K562 (cell line): ENCODE results near the gene FBXO9. TPM values are rescaled to one million over a fixed set of nuclear protein-coding genes. Genes with fewer than 3 reads are reported as not detected.

Experiments used
- ATAC-seq: fragments of 200-7000 bp; cut with Tn5 transposase; 3 replicates; pipeline ENCODE4 v1.9.1; 2020; ENCODE audit warnings: moderate library complexity
- BruUV-seq: library from RNA; stranded (reverse); fragments of 400-500 nt; replicated peaks from 2 replicates; lab custom pipeline; 2021; lab: Mats Ljungman, UMichigan
- CTCF ChIA-PET: fragments of 300-600 bp; formaldehyde crosslinking; extraction: SDS; loops from one replicate; lab custom pipeline; 2021; ENCODE audit warnings: low intra/inter-chr PET ratio; lab: Yijun Ruan, JAX
- POLR2A ChIA-PET: fragments of 300-600, 350-650 bp; sonication (Branson Sonifier 250); formaldehyde crosslinking; extraction: SDS; loops from one replicate; lab custom pipeline; 2021; ENCODE audit warnings: antibody characterized with exemption, inconsistent platforms; lab: Yijun Ruan, JAX
- DNase-seq, 4 experiments: peaks; one replicate each; pipeline versions ENCODE4 v3.0.0 to v3.0.0-alpha.2; 2011 to 2018; ENCODE audit warnings: low spot score in 3 of 4, mixed read lengths in 3 of 4; ENCODE audit errors: extremely low read depth in 1 of 4
- FAIRE-seq: peaks from 2 replicates; lab custom pipeline; 2011; peaks lifted over from hg19 to GRCh38; lab: Jason Lieb, UNC
- H2AFZ ChIP-seq: 2 replicates; pipeline ENCODE4 v1.6.0; 2011; ENCODE audit warnings: low read depth, low read length, control low read depth, inconsistent platforms
- H3K27ac ChIP-seq: fragments of 200-600 bp; 3 replicates; pipeline ENCODE4 v1.8.0; 2011; ENCODE audit warnings: low read depth, mild to moderate bottlenecking, control low read depth, inconsistent platforms, low read length, moderate library complexity, mixed read lengths; ENCODE audit errors: extremely low read depth
- H3K27me3 ChIP-seq, 2 experiments: fragments of 300-600 bp in 1 of 2; 2 replicates in 1 of 2; 3 replicates in 1 of 2; pipeline versions ENCODE4 v1.6.0 to v1.8.0; 2011; ENCODE audit warnings: inconsistent platforms in 2 of 2, low read length in 2 of 2, mild to moderate bottlenecking in 1 of 2, mixed read lengths in 1 of 2, moderate library complexity in 1 of 2; ENCODE audit not compliant: control insufficient read depth in 2 of 2, insufficient read depth in 2 of 2
- H3K36me3 ChIP-seq: fragments of 300-600 bp; 3 replicates; pipeline ENCODE4 v1.8.0; 2011; ENCODE audit warnings: mild to moderate bottlenecking, low read length, inconsistent platforms; ENCODE audit not compliant: control insufficient read depth, insufficient read depth
- H3K4me1 ChIP-seq, 2 experiments: fragments of 200-600 bp in 1 of 2; replicated peaks in 1 of 2; 2 replicates in 1 of 2; 3 replicates in 1 of 2; pipeline versions ENCODE4 v1.5.1 to v1.8.0; 2011; ENCODE audit warnings: inconsistent platforms in 2 of 2, low read length in 2 of 2, mild to moderate bottlenecking in 1 of 2, mixed read lengths in 1 of 2, moderate library complexity in 1 of 2; ENCODE audit not compliant: control insufficient read depth in 2 of 2, insufficient read depth in 2 of 2
- H3K4me2 ChIP-seq: 2 replicates; pipeline ENCODE4 v1.6.1; 2011; ENCODE audit warnings: low read length, control low read depth, inconsistent platforms, mixed read lengths; ENCODE audit not compliant: insufficient read depth
- H3K4me3 ChIP-seq: fragments of 200-600 bp; sonication (generic), shearing (Covaris generic); 2 replicates; pipeline ENCODE4 v1.5.1; 2016; ENCODE audit warnings: control low read depth, inconsistent platforms
- H3K79me2 ChIP-seq: fragments of 200-600 bp; 3 replicates; pipeline ENCODE4 v1.8.0; 2011; ENCODE audit warnings: low read length, inconsistent platforms; ENCODE audit not compliant: control insufficient read depth, insufficient read depth
- H3K9ac ChIP-seq, 2 experiments: 2 replicates each; pipeline versions ENCODE4 v1.6.0 to v1.6.1; 2011; ENCODE audit warnings: low read depth in 2 of 2, low read length in 2 of 2, control low read depth in 1 of 2, inconsistent platforms in 1 of 2, mild to moderate bottlenecking in 1 of 2, mixed read lengths in 1 of 2; ENCODE audit not compliant: insufficient read depth in 1 of 2
- H3K9me1 ChIP-seq: one replicate; pipeline ENCODE4 v1.6.0; 2011; ENCODE audit warnings: inconsistent platforms, mild to moderate bottlenecking, low read length, moderate library complexity; ENCODE audit not compliant: control insufficient read depth, insufficient read depth
- H3K9me3 ChIP-seq: replicated peaks from 2 replicates; pipeline ENCODE4 v1.5.1; 2011; ENCODE audit warnings: low read depth, low read length, inconsistent platforms; ENCODE audit not compliant: control insufficient read depth, insufficient read depth
- H4K20me1 ChIP-seq: replicated peaks from 2 replicates; pipeline ENCODE4 v1.6.1; 2011; ENCODE audit warnings: low read length, inconsistent platforms, mixed read lengths; ENCODE audit not compliant: control insufficient read depth, insufficient read depth
- AFF4 ChIP-seq: sonication (generic); formaldehyde crosslinking; IDR thresholded peaks from 2 replicates; pipeline ENCODE4 v1.8.0; 2023; ENCODE audit warnings: mild to moderate bottlenecking, missing genetic modification reagents
- BCOR ChIP-seq: fragments of 450-650 bp; IDR thresholded peaks from 2 replicates; pipeline ENCODE4 v1.6.1; 2016
- MAFG ChIP-seq: fragments of 450-650 bp; conservative IDR thresholded peaks from 2 replicates; pipeline ENCODE4 v1.6.1; 2016; ENCODE audit warnings: missing genetic modification characterization, missing compliant biosample characterization
- POLR2A ChIP-seq: fragments of 450-650 bp; conservative IDR thresholded peaks from 2 replicates; pipeline ENCODE4 v1.6.1; 2016
- RBM17 ChIP-seq: fragments of 200-400 bp; formaldehyde crosslinking; IDR thresholded peaks from 2 replicates; pipeline ENCODE4 v1.6.1; 2017; ENCODE audit warnings: low read depth, mild to moderate bottlenecking, low read length, borderline replicate concordance
- ZFX ChIP-seq: sonication (generic); formaldehyde crosslinking; IDR thresholded peaks from 2 replicates; pipeline ENCODE4 v1.8.0; 2022; ENCODE audit warnings: mild to moderate bottlenecking, missing genetic modification reagents, moderate library complexity
- ZNF316 ChIP-seq: fragments of 450-650 bp; IDR thresholded peaks from 2 replicates; pipeline ENCODE4 v1.6.1; 2016
- WGBS: fragments of 100-300 bp; shearing (Covaris generic); methylation state at CpG from one replicate; pipeline ENCODE4 v1.1.6; 2016; ENCODE audit warnings: low coverage, mixed read lengths; ENCODE audit not compliant: insufficient coverage; ENCODE audit errors: missing lambda C conversion rate; 5-methylcytosine and 5-hydroxymethylcytosine counted together
- in situ Hi-C: fragments of 300-500 bp; cut with MboI; formaldehyde crosslinking; loops from 4 replicates; pipeline ENCODE4 v1.15.0; 2018; ENCODE audit warnings: inconsistent platforms, mixed read lengths
- intact Hi-C: fragments of 100-400 bp; cut with micrococcal nuclease; formaldehyde crosslinking; loops from 2 replicates; pipeline ENCODE4 v1.14.2; 2022
- polyA plus RNA-seq, 8 experiments: library from polyadenylated mRNA; depleted of rRNA in 4 of 8; stranded (reverse) in 5 of 8; unstranded in 3 of 8; fragments of >200 nt; fragmentation: Nextera tagmentation in 2 of 8; fragmentation: Illumina TruSeq in 1 of 8; extraction: Ambion mirVana in 2 of 8; extraction: Trizol in 1 of 8; gene quantifications; 2 replicates each; pipeline versions ENCODE4 v1.2.1 to v1.2.3, GENCODE V29; 2011 to 2014; ENCODE audit warnings: inconsistent platforms in 1 of 8, missing spikeins in 1 of 8
- total RNA-seq, 7 experiments: library from RNA; depleted of rRNA in 6 of 7; stranded (reverse); fragments of >200 nt in 6 of 7; fragmentation: Illumina TruSeq in 2 of 7; extraction: Trizol in 2 of 7; gene quantifications; 2 replicates each; pipeline versions ENCODE4 v1.2.1 to v1.2.3, GENCODE V29; 2011 to 2021; ENCODE audit warnings: low replicate concordance in 1 of 7
- TF ChIP-seq, protein P1 (sequence below): fragments of 450-650 bp; IDR thresholded peaks from 2 replicates; pipeline ENCODE4 v1.6.1; 2016
- TF ChIP-seq, protein P2 (sequence below), 3 experiments: IDR thresholded peaks in 2 of 3; conservative IDR thresholded peaks in 1 of 3; 2 replicates each; pipeline ENCODE4 v1.5.1; 2011 to 2012; ENCODE audit warnings: low read length in 3 of 3, mild to moderate bottlenecking in 3 of 3, control low read depth in 2 of 3, improper control_type of control experiment in 1 of 3, inconsistent platforms in 1 of 3, low read depth in 1 of 3, mixed read lengths in 1 of 3, moderate library complexity in 1 of 3; ENCODE audit not compliant: insufficient read depth in 2 of 3
- TF ChIP-seq, protein P3 (sequence below): fragments of 450-650 bp; IDR thresholded peaks from 2 replicates; pipeline ENCODE4 v1.6.1; 2017; ENCODE audit warnings: antibody characterized with exemption, mild to moderate bottlenecking

Gene FBXO9
- total and polyA plus RNA-seq, 9 of the 15 experiments (the other 6 are each of a cell fraction or from before 2014, with no cell fraction given), result 10.1 to 85.3 (median 51.4) TPM

DNA sequence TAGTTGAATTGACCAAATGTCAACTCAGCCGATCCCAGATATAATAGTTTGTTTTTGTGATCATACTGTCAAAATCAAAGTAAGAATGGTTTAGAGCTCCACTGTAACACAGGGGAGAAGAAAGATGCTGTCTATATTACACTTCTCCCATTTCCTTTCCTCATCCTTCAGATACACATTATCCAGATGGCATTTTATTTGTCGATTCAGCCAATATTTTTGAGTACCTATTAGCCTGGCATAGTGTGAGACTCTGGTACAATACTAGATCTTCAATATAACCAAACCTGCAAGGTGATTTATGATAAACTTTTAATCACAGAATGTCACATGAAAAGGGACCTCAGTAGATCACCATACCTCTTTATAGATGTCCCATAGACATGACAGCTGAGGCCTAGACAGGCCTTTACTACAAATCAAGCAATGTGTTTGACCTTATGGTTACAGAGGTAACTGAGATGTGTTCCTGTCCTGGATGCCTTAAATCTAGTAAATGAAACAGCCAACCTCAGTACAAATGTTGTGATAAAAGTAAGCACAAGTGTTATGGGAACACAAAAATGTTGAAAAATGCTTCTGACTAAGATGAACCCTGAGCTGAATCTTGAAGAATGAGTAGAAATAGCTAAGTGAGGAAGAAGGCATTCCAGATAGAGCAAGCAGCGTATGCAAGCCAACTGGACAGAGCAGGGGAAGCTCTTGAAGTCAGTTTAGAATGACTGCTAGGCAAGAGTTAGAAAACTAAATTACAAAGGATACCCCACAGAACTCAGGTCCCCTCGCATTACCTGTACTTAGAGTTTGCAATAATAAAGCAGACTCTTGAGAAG lies 1.9 kb downstream of the FBXO9 start:
- Histone ChIP-seq H4K20me1 (no peaks in the 10 kb centered on the region), H2AFZ (0 out of 2 replicates have a peak overlapping the region, but pooled peaks have one; percentile 7), H3K4me3 (peak overlapping the region; percentile 84), H3K27me3 (no peaks in the 10 kb centered on the region), H3K79me2 (peaks cover 60% of the 10 kb centered on the region), H3K9me1 (no peaks in the 10 kb centered on the region), H3K36me3 (peaks cover 31% of the 10 kb centered on the region), H3K4me2 (peak overlapping the region; percentile 89), H3K9ac (peak overlapping the region; percentile 1 to 76; a peak in 3 of 4 replicates), H3K4me1 (peaks cover 22 to 23% of the 10 kb centered on the region in 2 experiments; a peak in 4 of 5 replicates), H3K27ac (peak overlapping the region; percentile 88), H3K9me3 (no peaks in the 10 kb centered on the region)
- FAIRE-seq (peak; percentile 78), DNase-seq (peak; percentile 15 to 46 (median 21)), ATAC-seq (peak; percentile 26)
- intact Hi-C loops (no loop called here), in situ Hi-C loops (no loop called here)
- CTCF ChIA-PET, result no interaction called here
- POLR2A ChIA-PET, result interaction anchor here (0.6 to 2.6 kb wide), 8 partner anchors 11 to 430 kb away, joined by 3 to 9 read pairs (median 4); no protein-coding TSS in a partner anchor
- BruUV-seq, result no TSS peak
- 13% methylated on average over 4 of the region's 4 CpGs for WGBS
- TF ChIP-seq BCOR (no peak), POLR2A (no peak), MAFG (tag) (peak; percentile 44), AFF4 (no peak), ZNF316 (peak; percentile 89), ZFX (CRISPR knock-in tag) (peak; percentile 62), RBM17 (no peak)
- TF ChIP-seq, protein P1, sequence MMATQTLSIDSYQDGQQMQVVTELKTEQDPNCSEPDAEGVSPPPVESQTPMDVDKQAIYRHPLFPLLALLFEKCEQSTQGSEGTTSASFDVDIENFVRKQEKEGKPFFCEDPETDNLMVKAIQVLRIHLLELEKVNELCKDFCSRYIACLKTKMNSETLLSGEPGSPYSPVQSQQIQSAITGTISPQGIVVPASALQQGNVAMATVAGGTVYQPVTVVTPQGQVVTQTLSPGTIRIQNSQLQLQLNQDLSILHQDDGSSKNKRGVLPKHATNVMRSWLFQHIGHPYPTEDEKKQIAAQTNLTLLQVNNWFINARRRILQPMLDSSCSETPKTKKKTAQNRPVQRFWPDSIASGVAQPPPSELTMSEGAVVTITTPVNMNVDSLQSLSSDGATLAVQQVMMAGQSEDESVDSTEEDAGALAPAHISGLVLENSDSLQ, result peak; percentile 40; the same call in 1 of the 2 replicates
- TF ChIP-seq, protein P2, sequence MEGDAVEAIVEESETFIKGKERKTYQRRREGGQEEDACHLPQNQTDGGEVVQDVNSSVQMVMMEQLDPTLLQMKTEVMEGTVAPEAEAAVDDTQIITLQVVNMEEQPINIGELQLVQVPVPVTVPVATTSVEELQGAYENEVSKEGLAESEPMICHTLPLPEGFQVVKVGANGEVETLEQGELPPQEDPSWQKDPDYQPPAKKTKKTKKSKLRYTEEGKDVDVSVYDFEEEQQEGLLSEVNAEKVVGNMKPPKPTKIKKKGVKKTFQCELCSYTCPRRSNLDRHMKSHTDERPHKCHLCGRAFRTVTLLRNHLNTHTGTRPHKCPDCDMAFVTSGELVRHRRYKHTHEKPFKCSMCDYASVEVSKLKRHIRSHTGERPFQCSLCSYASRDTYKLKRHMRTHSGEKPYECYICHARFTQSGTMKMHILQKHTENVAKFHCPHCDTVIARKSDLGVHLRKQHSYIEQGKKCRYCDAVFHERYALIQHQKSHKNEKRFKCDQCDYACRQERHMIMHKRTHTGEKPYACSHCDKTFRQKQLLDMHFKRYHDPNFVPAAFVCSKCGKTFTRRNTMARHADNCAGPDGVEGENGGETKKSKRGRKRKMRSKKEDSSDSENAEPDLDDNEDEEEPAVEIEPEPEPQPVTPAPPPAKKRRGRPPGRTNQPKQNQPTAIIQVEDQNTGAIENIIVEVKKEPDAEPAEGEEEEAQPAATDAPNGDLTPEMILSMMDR (IDR thresholded peaks at IDR 0.05 in 2 of 3, conservative IDR thresholded peaks at IDR 0.05 in 1 of 3; ENCODE audit: insufficient read depth in 2 of 3, low read depth in 1 of 3, low read length in 3 of 3), result no peak
- TF ChIP-seq, protein P3, sequence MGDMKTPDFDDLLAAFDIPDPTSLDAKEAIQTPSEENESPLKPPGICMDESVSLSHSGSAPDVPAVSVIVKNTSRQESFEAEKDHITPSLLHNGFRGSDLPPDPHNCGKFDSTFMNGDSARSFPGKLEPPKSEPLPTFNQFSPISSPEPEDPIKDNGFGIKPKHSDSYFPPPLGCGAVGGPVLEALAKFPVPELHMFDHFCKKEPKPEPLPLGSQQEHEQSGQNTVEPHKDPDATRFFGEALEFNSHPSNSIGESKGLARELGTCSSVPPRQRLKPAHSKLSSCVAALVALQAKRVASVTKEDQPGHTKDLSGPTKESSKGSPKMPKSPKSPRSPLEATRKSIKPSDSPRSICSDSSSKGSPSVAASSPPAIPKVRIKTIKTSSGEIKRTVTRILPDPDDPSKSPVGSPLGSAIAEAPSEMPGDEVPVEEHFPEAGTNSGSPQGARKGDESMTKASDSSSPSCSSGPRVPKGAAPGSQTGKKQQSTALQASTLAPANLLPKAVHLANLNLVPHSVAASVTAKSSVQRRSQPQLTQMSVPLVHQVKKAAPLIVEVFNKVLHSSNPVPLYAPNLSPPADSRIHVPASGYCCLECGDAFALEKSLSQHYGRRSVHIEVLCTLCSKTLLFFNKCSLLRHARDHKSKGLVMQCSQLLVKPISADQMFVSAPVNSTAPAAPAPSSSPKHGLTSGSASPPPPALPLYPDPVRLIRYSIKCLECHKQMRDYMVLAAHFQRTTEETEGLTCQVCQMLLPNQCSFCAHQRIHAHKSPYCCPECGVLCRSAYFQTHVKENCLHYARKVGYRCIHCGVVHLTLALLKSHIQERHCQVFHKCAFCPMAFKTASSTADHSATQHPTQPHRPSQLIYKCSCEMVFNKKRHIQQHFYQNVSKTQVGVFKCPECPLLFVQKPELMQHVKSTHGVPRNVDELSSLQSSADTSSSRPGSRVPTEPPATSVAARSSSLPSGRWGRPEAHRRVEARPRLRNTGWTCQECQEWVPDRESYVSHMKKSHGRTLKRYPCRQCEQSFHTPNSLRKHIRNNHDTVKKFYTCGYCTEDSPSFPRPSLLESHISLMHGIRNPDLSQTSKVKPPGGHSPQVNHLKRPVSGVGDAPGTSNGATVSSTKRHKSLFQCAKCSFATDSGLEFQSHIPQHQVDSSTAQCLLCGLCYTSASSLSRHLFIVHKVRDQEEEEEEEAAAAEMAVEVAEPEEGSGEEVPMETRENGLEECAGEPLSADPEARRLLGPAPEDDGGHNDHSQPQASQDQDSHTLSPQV, result peak; percentile 17; the same call in 1 of the 2 replicates
